ENCODE results near the gene KRT86.

The KRT86 gene

DNA sequence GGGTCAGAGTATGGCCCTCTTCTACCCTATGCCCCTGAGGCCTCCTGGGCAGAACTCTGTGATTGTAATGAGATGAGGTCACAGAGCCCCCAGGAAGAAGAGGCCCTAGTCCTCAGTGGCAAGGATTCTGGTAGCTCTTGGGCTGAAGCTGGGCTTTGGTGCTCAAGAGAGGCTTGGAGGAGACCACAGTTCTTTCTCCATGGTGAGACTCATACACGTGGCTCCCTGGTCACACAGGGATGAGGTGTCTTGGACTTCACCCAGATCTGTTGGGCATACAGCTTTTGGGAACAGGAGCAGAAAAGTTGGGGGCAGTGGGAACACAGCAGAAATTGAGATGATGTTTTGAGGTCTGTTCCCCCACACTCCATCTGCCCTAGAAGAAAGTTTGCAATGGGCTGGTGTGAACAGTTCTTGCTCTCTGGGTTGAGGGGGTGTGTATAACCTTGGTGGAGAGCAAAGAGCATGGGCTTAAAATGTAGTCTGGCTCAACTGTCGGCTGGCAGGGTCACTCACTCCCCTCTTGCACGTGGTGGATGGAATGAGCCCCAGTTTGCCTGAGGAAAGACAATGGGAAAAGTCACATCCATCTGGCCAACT is at the start of gene KRT86:
TSS of gene KRT86 (plus strand) at position 125 of the 600 bp plus-strand sequence. CDS start 27,272 bp downstream, outside the sequence.
- no peak for DNase-seq (ENCODE audit: low read depth)

DNA sequence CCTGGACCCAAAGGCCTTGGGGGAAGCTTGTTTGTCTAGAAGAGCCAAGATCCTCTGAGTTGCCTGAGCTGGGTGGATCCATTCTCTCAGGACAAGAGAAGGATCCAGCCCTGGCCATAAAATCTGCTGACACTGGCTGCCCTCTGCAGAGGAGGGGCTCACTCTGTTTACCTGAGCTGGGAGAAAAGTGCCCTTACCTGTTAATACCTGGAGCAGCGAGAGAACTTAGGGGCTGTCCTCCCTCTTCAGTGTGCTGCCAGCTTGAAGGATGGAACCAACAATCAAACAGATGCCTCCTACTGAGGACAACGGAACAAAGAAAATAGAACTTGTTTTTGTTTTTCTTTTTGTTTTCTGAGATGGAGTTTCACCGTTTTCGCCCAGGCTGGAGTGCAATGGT is 48.7 kb upstream of the KRT86 start:
- DNase-seq (ENCODE audit: low read depth): no peak

DNA sequence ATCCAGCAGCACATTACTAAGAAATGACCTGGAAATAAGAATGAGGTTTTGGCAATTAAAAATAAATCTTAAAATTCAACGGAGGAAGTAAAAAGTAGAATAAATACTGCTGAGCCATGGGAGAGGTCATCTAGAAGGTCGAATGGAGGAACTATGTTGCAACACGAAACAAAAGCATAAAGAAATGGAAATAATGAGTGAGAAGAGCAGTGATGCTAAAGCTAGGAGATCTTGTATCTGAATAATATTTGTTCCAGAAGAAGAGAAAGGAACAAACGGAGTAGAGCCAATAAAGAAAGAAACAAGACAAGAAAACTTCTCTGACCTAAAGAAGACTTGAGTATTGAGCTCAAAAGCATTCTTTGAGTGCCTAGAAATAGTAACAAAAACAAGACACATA is 48.0 kb upstream of the KRT86 start:
- no peak for DNase-seq (ENCODE audit: low read depth)

DNA sequence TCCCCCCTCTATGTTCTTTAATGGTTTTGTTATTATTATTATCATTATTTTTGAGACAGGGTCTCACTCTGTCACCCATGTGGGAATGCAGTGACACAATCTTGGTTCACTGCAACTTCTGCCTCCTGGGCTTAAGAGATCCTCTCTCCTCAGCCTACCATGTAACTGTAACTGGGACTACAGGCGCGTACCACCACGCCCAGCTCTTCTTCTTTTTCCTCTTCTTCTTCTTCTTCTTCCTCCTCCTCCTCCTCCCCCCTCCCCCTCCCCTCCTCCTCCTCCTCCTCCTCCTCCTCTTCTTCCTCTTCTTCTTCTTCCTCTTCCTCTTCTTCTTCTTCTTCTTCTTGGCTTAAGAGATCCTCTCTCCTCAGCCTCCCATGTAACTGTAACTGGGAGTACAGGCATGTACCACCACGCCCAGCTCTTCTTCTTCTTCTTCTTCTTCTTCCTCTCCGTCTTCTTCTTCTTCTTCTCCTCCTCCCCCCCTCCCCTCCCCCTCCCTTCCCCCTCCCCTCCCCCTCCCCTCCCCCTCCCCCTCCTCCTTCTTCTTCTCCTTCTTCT is 46.8 kb upstream of the KRT86 start:
- DNase-seq (ENCODE audit: low read depth): no peak

DNA sequence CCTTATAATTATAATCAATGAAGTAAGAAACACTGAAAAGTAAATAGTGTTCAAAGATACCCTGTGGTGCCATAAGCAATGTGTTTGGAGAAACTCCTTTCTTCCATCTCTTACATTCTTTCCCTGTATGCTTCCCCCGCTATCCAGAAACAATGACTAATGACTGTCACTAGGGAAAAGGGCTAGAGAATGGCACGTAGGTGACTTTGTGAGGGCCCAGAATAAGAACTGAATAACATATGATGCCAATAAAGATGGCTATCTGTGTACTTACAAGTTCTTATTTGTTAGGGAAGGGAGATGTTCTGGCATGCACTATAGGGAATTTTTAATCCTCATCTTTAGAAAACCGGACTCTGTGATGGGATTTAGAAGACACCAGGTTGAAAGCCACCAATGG is 46.1 kb upstream of the KRT86 start:
- no peak for DNase-seq (ENCODE audit: low read depth)

DNA sequence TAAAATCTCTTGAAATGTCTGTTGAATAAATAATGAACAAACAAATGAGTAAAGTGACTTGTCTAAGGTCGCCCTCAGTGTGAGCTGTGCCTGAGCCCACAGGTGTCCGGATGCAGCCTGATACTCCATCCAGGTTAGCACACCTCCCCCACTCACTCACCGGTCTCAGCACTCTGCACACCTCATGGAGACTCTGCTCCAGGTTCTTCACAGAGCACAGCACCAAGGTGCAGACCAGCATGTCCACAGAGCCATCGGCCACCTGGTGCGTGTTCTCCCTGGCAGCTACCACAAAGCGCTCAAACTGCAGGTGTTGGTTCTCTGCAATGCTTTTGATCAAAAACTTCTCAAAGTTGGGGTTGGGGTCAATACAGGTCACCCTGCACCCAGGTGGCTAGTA is 45.5 kb upstream of the KRT86 start:
- DNase-seq (ENCODE audit: low read depth): no peak

DNA sequence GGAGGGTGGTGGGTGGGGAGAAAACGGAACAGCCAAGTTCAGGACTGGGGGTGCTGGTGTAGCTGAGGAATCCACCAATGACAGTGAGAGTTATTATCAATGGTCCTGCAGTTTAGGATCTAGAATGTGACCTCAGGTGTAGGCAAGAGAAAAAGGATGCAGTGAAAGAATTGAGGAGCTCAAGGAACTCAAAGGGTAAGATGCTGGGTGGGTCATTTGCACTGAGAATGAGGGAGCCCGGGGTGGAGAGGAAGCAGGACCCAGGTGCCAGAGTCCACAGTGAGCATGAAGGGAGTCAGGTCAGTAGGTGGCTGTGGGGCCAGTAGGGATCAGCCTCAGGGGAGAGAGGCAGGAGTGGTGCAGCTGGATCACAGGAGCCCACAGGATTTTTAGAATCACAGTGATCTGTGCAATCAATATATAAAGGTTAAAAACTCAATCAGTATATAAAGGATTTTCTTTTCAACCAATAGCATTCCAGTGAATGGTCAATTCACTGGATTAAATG is 44.6 kb upstream of the KRT86 start:
- DNase-seq (ENCODE audit: low read depth): no peak

DNA sequence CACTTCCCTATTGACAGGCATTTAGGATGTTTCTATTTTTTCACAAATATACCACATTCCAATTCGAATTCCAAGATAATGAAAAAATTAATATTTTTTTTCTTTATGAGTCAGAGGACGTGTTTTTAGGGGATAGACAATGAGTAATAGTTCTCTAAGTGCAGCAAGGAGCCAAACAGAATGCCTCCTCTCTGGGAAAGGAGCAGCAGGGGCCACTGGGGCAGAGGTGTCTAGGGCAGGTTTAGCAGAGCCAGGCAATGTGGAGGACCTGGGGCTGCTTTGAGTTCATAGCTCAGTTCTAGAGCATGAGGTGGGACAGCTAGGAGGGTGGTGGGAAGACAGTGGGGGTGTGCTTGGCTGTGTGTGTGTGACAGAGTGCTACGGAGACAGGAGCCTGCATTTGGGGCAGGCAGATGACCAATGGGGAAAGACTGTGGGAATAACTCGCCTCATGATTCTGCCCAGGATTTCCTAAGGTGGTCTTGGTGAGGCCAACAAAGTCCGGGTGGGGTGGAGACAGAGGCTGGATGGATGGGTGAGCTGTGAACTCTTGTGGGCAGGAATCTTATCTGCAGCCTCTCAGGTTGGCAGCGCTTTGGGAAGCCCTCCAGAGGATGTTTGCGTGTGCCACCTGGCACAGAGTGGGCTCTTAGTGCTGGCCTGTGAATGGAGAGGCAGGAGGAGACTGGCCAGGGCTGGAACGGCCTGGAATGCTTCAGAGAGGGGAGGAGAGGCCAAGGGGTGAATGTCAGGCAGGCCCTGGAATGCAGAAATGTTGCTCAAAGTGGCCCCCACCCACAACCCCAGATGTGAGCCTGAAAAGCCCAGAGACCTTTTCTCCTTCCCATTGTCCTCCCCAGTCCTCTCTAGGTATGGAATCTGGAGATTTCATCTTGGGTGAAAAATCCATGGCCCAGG is 43.8 kb upstream of the KRT86 start:
- peak; percentile 96 for DNase-seq (ENCODE audit: low read depth)

DNA sequence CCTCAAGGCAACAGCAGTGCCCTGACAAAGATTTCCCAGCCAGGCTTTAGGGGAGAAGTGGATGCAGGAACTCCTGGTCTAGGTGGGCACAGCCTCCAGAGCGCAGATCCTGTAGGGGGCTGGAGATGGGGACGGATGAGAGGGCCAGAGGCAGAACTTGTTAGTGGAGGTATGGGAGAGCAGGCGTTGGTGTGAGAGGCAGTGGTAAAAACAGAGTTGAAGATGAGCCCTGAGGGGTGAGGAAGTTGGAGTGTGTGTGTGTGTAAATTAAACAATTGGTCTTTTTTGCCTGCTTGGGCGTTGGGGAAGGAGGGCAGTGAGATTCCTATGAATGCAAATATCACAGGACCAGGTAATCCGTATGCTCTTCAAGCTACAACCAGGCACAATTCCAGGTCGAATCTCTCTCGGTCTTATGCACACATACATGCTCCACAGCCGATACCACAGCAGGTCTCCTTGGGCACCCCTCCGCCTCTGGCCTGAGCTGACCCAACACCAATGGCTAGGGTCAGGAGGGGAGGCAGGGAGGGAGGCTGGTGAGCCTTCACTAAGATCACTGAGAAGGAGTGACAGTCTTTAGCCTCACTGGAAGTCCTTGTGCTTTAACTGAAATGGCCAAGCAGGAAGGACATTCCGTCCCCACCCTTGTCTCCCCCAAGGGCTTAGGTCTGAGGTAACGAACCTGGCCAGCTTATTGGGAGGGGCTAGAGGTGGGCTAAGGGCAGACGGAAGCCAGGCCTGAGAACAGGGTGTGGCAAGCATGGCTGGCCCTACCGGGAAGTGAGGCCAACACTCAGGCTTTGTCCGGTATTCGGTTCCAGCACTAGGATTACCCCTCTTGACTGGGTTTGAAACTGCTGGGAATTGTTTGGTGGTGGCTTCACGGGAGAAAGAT is 42.9 kb upstream of the KRT86 start:
- DNase-seq (ENCODE audit: low read depth): no peak

DNA sequence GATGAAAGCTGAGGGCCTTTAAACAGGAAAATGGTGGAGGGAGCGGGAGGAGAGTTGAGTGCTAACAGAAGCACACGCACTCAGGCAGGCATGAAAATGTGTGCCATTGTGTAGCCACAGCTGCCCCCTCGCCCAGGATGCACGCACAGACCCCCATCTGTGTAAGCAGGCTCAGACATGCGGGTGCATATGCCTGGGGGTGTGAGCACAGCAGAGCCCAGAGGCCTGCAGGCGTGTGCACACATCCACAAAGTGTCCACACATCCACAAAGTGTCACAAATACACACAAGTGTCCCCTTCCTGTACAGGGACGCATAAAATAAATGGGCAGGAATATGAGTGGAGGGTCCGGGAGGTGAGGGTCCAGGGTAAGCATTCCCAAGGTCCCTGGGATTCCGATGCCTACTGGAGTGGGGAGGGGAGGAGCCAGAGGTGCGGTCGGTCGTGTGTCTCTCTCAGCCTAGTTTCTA is 42.2 kb upstream of the KRT86 start:
- no peak for DNase-seq (ENCODE audit: low read depth)

DNA sequence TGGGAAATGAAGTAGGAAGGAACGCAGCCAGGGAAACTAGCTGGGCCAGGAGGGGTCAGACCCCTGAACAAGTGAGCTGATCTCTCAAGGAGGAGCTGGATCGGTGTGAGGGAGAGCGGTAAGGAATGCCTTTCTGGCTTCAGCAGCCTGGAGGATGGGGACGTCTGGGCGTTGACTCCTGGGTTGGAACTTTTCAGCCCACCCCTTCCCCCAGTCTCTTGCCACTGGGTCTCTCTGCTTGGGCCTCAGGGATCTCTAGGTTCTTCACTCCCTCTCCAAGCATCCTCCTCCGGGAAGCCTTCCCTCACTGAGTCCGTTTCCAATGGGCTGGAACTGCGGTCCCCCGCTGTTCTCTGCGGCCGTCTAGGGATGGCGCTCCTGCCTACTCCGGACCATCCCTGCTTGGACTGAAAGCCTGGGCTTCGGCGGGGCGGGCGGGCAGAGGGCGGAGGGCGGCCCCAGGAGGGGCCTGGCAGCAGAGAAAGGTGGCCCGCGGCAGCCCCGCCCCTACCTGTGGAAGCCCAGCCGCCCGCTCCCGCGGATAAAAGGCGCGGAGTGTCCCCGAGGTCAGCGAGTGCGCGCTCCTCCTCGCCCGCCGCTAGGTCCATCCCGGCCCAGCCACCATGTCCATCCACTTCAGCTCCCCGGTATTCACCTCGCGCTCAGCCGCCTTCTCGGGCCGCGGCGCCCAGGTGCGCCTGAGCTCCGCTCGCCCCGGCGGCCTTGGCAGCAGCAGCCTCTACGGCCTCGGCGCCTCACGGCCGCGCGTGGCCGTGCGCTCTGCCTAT is 41.6 kb upstream of the KRT86 start, which contains the start of gene KRT7:
TSS of gene KRT7 (plus strand) at position 570 of the 788 bp plus-strand sequence. CDS start at position 624, 54 bp downstream.
- DNase-seq (ENCODE audit: low read depth): peak; percentile 58

DNA sequence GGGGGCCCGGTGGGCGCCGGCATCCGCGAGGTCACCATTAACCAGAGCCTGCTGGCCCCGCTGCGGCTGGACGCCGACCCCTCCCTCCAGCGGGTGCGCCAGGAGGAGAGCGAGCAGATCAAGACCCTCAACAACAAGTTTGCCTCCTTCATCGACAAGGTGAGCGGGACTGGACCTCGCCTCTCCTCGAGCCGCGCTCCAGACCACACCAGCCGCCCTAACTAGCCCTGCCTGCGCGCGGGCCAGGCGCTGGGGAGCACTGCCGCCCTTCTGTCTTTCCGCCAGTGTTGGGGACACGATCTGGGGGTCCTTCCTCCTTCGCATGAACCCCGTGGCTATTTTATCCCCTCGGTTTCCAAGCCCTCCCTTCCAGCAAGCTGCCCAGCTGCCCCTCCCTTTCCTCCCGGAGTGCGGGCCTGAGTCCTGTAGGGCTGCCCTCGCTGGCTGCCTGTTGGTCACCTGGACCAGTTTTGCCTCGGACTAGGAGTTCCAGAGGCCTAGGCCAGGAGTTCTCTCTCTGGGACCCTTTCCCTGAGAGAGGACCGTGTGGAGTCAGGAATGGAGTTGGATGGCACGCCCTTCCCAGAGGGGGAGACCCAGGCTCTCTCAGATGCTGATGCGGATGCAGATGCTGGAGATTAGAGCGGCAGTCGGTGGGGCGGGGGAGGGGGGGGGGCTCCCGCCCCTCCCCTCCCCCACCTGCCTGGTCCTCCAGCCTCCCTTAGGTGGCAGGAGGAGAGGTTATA is 40.8 kb upstream of the KRT86 start:
- peak; percentile 39 for DNase-seq (ENCODE audit: low read depth)

DNA sequence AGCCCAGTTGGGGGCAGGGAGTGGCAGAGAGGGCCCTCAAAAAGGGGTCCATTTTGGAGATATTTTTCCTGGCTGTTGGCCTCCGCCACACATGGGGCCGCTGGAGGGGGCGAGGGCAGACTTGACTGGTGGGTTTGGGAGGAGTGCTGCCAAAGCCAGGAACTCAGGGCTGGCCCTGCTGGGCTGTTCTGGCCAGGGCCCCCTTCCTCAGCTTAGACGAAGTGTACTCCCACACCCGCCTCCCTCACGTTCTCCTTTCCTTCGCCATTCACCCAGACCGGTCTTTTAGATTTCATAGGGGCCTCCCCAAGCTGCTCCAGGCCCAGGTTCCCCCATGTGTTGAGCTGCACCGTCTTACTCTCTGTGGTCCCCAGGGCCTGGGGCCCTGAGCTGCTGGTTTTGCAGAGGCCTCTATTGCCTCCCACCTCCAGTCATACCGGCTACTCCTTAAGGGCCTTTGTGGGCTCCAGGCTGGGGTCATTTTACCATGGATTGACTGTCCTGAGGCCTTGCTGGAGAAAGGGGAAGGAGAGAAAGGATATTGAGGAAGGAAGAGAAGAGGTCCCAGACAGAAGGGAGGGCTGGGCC is 40.1 kb upstream of the KRT86 start:
- no peak for DNase-seq (ENCODE audit: low read depth)

DNA sequence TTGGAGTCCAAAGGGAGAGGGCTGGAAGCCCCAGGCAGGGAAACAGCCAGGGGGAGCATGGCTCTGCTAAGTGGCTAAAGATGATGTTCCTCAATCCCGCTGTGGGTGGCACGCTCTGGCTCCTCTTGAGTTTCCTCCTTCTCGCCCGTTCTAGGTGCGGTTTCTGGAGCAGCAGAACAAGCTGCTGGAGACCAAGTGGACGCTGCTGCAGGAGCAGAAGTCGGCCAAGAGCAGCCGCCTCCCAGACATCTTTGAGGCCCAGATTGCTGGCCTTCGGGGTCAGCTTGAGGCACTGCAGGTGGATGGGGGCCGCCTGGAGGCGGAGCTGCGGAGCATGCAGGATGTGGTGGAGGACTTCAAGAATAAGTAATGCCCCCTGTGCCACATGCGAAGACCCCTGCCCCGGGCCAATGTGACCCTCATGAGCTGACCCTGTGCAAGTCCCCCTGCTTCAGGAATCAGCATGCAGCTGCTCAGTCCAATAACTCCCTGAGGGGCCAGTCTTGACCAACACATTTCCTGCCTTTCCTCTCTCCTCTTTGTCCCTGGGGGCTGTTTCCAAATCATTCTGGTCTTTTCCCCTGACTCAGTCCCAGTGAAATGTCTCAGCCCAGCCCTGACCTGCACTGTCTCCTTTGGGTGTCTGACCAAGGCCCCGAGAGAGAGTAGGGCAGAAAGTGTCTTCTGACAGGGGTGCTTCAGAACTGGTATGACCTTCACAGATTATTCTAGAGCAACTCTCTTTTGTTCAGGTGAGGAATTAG is 39.3 kb upstream of the KRT86 start:
- DNase-seq (ENCODE audit: low read depth): peak; percentile 79

DNA sequence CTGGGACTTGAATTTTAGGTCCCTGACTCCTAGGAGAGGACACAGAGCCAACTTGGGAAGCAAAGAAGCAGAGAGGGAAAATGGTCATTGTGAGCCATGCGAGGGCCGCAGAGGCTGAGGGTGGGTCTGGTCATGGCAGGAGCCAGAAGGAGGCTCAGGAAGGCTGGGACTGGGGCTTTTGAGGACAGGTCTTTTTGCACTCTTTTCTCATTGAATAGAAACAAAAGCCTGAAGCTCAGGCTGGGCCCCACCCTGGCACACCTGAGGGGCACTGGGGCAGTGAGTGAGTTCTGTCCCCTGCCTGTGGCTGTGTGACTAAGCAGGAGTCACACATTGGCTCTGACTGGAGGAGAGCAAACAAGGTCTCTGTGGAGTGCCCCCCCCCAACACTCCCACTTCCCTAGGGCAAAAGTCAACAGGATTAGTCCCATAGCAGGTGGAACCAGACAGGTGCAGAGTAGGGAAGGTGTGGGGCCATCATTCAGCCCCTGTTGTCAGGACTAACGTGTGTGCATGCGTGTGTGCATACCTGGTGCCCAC is 38.6 kb upstream of the KRT86 start:
- DNase-seq (ENCODE audit: low read depth): no peak

DNA sequence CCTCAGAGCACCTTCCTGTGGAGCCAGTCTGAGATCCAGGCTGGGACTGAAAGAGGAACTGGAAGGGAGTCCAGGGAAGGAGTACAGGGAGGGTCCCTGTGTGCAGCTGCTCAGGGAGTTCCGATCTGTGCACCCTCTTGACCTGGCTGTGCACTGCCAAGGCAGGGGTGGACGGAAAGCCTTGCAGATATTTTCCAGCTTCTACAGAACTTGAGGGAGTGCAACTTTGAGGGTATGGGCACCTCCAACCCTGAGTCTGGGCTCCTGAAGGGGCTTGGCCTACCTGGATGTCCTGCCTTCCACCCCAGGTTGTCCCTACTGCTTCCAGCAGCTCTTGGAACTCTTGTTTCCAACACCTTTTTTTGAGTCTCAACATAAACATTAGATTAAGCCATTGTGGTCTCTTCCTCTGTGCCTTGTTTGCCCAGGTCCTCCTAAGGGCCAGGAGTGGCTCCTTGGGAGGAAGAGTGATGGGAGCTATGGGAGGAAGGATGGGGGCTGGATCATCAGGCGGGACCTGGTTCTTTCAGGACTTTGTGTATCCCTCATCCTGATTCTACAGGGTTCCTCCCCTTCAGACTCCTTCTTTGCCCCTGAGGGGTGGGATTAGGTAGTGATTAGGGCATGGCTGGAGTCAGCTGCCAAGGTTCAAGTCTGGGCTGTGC is 37.9 kb upstream of the KRT86 start:
- DNase-seq (ENCODE audit: low read depth): no peak

DNA sequence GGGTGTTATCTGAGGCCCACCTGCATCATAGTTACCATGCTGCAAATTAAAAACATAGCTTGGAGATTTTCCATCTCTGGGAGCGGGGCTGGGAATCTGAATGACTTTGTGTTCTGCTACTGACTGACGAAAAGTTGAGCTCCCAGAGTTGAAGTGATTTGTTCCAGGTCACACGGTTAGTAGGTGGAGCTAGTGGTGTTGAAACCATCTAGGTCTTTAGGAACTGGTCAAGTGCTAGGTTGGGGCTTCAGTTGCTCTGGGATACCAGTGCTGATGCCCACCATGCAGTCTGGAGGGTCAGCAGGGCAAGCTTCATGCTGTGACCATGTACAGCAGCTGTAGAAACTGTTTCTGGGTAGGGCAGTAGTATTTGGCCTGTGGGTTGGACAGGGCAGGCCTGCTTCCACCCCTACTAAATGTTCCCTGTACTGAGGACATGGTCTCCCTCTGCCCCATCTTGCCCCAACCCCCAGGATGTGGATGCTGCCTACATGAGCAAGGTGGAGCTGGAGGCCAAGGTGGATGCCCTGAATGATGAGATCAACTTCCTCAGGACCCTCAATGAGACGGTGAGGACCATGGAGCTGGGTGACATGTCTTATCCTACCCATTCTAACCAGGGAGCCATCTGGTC is 36.1 kb upstream of the KRT86 start:
- DNase-seq (ENCODE audit: low read depth): no peak

Data from ELR (cell line).